Measurements from ENCODE around the gene BEND3. TPM values are rescaled to one million over a fixed set of nuclear protein-coding genes. Genes with fewer than 3 reads are reported as not detected.

BEND3 gene
- total RNA-seq, 1 experiment from 2014 or later = 2.6 TPM

Other genes starting within 250 kb of the BEND3 start
- gene CD24, start 140.8 kb downstream of the BEND3 start, total RNA-seq (2014; rRNA removed; shearing (Covaris generic); ENCODE audit: low replicate concordance) = 922 and 985 TPM in 2 replicates
- 10.6 and 22.1 TPM in 2 replicates for gene MTRES1, start 87.3 kb downstream of the BEND3 start, total RNA-seq (2014; rRNA removed; shearing (Covaris generic); ENCODE audit: low replicate concordance)